Upper lobe of left lung (tissue), 6 donors: ENCODE measurements around the gene ADRB2. TPM values are rescaled to one million over a fixed set of nuclear protein-coding genes. Genes with fewer than 3 reads are reported as not detected.
A peak's percentile ranks its signal among the peaks of the same experiment; 100 is the strongest.

ENCODE experiments used
- ATAC-seq, 2 donors: fragments of 200-7000 bp; cut with Tn5 transposase; one replicate each; pipeline ENCODE4 v1.9.1; 2022; ENCODE audit warnings: mild to moderate bottlenecking in 2 of 2, moderate library complexity in 2 of 2; ENCODE audit not compliant: low FRiP score in 2 of 2
- DNase-seq, 2 donors: peaks; one replicate each; pipeline ENCODE4 v3.0.0-alpha.2; 2019 to 2020
- H3K27ac ChIP-seq, 4 donors: fragments of 200-600 bp; sonication (generic); one replicate each; pipeline ENCODE4 v1.5.1; 2016 to 2019
- H3K27me3 ChIP-seq, 4 donors: fragments of 200-600 bp; sonication (generic); one replicate each; pipeline ENCODE4 v1.5.1; 2017 to 2019
- H3K36me3 ChIP-seq, 4 donors: fragments of 200-600 bp; sonication (generic); one replicate each; pipeline ENCODE4 v1.5.1; 2016 to 2019
- H3K4me1 ChIP-seq, 4 donors: fragments of 200-600 bp; sonication (generic); one replicate each; pipeline ENCODE4 v1.5.1; 2018 to 2019
- H3K4me3 ChIP-seq, 4 donors: fragments of 200-600 bp; sonication (generic); one replicate each; pipeline ENCODE4 v1.5.1; 2017 to 2019; ENCODE audit warnings: mild to moderate bottlenecking in 2 of 4, moderate library complexity in 1 of 4
- H3K9me3 ChIP-seq, 4 donors: fragments of 200-600 bp; sonication (generic); one replicate each; pipeline ENCODE4 v1.5.1; 2018 to 2019
- EP300 ChIP-seq, 4 donors: sonication (generic); formaldehyde crosslinking; IDR thresholded peaks; one replicate each; pipeline ENCODE4 v1.5.1; 2017; ENCODE audit warnings: antibody characterized with exemption in 4 of 4, control low read depth in 2 of 4
- POLR2A ChIP-seq, 4 donors: fragments of 450-650 bp; IDR thresholded peaks; one replicate each; pipeline ENCODE4 v1.5.1; 2016 to 2017; ENCODE audit warnings: antibody characterized with exemption in 4 of 4, mild to moderate bottlenecking in 2 of 4
- POLR2AphosphoS5 ChIP-seq, 2 donors: sonication (generic); formaldehyde crosslinking; IDR thresholded peaks; one replicate each; pipeline ENCODE4 v1.5.1; 2017; ENCODE audit warnings: antibody characterized with exemption in 2 of 2
- WGBS, 2 donors: methylation state at CpG; one replicate each; pipeline ENCODE4 v1.1.5; 2017 to 2018; 5-methylcytosine and 5-hydroxymethylcytosine counted together
- total RNA-seq, 6 donors: library from RNA; depleted of rRNA in 4 of 6; stranded (reverse); fragments of >200 nt in 4 of 6; gene quantifications; one replicate each; pipeline versions ENCODE4 v1.1.0 to v1.2.1, GENCODE V29; 2016 to 2021
- TF ChIP-seq, protein P1 (sequence below), 6 experiments: fragments of 450-650 bp in 4 of 6; fragments of 200-600 bp in 2 of 6; sonication (generic) in 2 of 6; IDR thresholded peaks; one replicate each; pipeline ENCODE4 v1.5.1; 2016 to 2019; ENCODE audit warnings: antibody characterized with exemption in 6 of 6
- donor health status: DM: no; HTN: no; CAD: no; lungs with moderate emphysema.
- donor health status: DM: no; HTN: yes; CAD: no; lungs with severe emphysema.

ADRB2 gene
- total RNA-seq, 6 donors from 2014 or later, result 22.4 to 77.4 (median 34.2) TPM

DNA sequence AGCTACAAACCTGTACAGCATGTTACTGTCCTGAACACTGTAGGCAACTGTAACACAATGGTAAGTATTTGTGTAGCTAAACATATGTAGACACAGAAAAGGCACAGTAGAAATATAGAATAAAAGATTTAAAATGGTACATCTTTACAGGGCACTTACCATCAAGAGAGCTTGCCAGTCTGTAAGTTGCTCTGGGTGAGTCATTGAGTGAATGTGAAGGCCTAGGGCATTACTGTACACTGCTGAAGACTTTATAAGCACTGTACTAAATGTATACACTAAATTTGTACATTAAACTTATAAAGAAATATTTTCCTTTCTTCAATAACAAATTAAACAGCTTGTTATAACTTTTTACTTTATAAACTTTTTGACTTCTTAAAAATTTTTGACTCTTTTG, 20.5 kb downstream of the ADRB2 start:
- Histone ChIP-seq H3K4me3 (no peak overlapping the region), H3K36me3 (no peaks in the 10 kb centered on the region), H3K27me3 (no peaks in the 10 kb centered on the region), H3K4me1 (peaks cover 10 to 40% (median 15%) of the 10 kb centered on the region in 4 donors), H3K9me3 (no peaks in the 10 kb centered on the region), H3K27ac (no peak overlapping the region)
- ATAC-seq (no peak), DNase-seq (no peak)
- no peak for TF ChIP-seq POLR2A (IDR thresholded peaks at IDR 0.05)

DNA sequence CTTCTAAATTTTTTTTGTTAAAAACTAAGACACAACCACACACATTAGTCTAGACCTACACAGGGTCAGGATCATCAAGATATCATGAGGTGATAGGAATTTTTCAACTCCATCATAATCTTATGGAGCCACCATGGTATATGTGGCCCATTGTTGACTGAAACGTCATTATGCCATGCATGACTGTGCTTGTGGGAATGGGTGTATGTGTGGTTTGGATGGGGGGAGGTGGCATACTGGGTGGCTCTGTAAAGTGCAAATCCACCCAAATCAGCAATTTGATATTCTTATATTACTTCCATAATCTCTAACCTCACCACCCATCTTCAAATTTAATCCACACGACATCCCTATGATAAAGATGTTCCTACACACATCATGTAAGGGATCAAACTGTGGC, 21.0 kb downstream of the ADRB2 start:
- 88 to 89% methylated on average over 2 of the region's 2 CpGs for WGBS, 2 donors
- H3K27ac ChIP-seq, result no peak overlapping the region
- H3K4me3 ChIP-seq, result no peak overlapping the region
- H3K4me1 ChIP-seq, result peaks cover 7 to 35% (median 15%) of the 10 kb centered on the region in 4 donors
- H3K9me3 ChIP-seq, result no peaks in the 10 kb centered on the region
- TF ChIP-seq EP300 (IDR thresholded peaks at IDR 0.05) (no peak), POLR2AphosphoS5 (IDR thresholded peaks at IDR 0.05) (no peak), POLR2A (IDR thresholded peaks at IDR 0.05) (no peak)
- TF ChIP-seq, protein P1, sequence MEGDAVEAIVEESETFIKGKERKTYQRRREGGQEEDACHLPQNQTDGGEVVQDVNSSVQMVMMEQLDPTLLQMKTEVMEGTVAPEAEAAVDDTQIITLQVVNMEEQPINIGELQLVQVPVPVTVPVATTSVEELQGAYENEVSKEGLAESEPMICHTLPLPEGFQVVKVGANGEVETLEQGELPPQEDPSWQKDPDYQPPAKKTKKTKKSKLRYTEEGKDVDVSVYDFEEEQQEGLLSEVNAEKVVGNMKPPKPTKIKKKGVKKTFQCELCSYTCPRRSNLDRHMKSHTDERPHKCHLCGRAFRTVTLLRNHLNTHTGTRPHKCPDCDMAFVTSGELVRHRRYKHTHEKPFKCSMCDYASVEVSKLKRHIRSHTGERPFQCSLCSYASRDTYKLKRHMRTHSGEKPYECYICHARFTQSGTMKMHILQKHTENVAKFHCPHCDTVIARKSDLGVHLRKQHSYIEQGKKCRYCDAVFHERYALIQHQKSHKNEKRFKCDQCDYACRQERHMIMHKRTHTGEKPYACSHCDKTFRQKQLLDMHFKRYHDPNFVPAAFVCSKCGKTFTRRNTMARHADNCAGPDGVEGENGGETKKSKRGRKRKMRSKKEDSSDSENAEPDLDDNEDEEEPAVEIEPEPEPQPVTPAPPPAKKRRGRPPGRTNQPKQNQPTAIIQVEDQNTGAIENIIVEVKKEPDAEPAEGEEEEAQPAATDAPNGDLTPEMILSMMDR (IDR thresholded peaks at IDR 0.05), result no peak
- DNase-seq, result no peak
- no peaks in the 10 kb centered on the region for H3K36me3 ChIP-seq
- ATAC-seq, result no peak
- H3K27me3 ChIP-seq, result no peaks in the 10 kb centered on the region

DNA sequence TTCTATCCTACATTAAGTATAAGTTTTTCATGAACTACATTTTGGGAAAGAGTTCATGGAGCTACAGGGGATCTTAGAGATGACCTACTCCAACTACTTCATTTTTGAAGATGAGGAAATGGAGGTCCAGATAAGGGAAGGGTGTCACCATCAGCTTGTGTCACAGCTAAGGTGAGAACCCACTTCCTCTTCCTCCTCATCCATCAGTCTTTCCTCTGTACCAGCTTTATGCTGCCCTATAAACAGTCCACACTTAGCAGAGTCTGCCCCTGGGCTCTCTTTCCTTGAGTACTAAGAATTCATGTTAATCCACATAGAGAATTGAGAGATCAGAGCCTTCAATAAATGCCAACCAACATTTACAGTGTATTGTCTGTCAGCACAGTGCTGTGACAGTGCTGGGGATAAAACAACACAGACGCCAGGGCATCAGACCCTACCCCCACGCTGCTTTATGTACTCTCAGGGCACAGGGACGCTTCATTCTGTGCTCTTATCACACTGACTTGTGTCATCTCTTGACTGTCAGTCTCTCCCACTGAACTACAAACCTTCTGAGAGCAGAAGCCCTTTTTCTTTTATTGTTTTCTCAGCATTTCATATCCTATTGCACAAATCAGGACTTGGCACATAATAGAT, 22.1 kb downstream of the ADRB2 start:
- TF ChIP-seq POLR2A (IDR thresholded peaks at IDR 0.05) (no peak), EP300 (IDR thresholded peaks at IDR 0.05) (no peak), POLR2AphosphoS5 (IDR thresholded peaks at IDR 0.05) (no peak)
- TF ChIP-seq, protein P1 (IDR thresholded peaks at IDR 0.05), result no peak
- ATAC-seq (peak; percentile 26 to 34), DNase-seq (no peak)
- no peaks in the 10 kb centered on the region for H3K27me3 ChIP-seq
- peak overlapping the region; percentile 9 to 52 (median 16) for H3K27ac ChIP-seq
- 78 to 87% methylated on average over 3 of the region's 3 CpGs for WGBS, 2 donors
- H3K36me3 ChIP-seq, result no peaks in the 10 kb centered on the region
- H3K9me3 ChIP-seq, result no peaks in the 10 kb centered on the region
- no peak overlapping the region for H3K4me3 ChIP-seq
- peaks cover 6 to 24% (median 13%) of the 10 kb centered on the region in 4 donors for H3K4me1 ChIP-seq

DNA sequence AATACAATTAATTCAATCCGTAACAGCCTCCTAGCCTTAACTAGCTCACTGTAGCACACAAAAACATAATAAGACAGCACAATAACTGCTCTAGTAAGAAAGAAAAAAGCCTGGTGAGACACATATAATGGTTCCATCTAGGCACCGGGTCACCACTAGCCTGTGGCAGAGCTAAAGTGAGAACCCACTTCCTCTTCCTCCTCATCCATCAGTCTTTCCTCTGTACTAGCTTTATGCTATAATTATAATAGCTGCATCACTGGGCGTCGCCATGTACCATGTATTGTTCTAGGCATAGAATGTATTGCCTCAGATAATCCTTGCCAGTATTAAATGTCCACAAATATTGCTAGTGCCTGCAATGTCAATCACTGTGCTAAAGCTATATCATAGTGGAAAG, 23.1 kb downstream of the ADRB2 start:
- peak overlapping the region in 2 of 4 donors; percentile 46 to 52 for H3K27ac ChIP-seq
- H3K4me3 ChIP-seq, result no peak overlapping the region
- no peaks in the 10 kb centered on the region for H3K27me3 ChIP-seq
- H3K36me3 ChIP-seq, result no peaks in the 10 kb centered on the region
- TF ChIP-seq POLR2AphosphoS5 (IDR thresholded peaks at IDR 0.05), result no peak
- TF ChIP-seq EP300 (IDR thresholded peaks at IDR 0.05), result no peak
- no peak for TF ChIP-seq POLR2A (IDR thresholded peaks at IDR 0.05)
- TF ChIP-seq, protein P1 (IDR thresholded peaks at IDR 0.05), result no peak
- H3K4me1 ChIP-seq, result peaks cover 6 to 20% (median 13%) of the 10 kb centered on the region in 4 donors
- WGBS, 2 donors, result 66 to 74% methylated on average over 4 of the region's 4 CpGs
- H3K9me3 ChIP-seq, result no peaks in the 10 kb centered on the region
- DNase-seq, result peak in 1 of 2 donors; percentile 38
- ATAC-seq, result peak; percentile 37 to 60

DNA sequence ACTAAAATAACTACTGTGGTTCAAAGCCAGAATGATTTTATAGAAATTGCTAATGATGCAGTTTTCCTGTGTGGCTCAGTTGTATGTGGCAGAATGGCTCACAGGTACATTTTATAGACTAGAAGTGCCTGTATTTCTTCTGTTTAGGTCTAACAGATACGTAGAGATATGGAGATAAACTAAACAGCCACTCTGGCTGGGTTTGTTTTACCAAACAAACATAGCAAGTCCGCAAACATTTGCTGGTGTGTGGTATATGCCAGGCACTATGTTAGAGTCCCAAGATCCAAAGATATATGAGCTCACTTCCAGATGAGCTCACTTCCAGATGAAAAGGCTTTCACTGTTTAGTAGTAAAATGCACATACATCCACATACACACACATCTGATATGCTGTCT, 24.4 kb downstream of the ADRB2 start:
- DNase-seq (no peak), ATAC-seq (no peak)
- no peaks in the 10 kb centered on the region for H3K9me3 ChIP-seq
- H3K27me3 ChIP-seq, result no peaks in the 10 kb centered on the region
- H3K27ac ChIP-seq, result peak overlapping the region in 1 of 4 donors; percentile 4
- 64 to 72% methylated on average over 2 of the region's 2 CpGs for WGBS, 2 donors
- peaks cover 5 to 23% (median 15%) of the 10 kb centered on the region in 4 donors for H3K4me1 ChIP-seq
- no peak overlapping the region for H3K4me3 ChIP-seq
- TF ChIP-seq, protein P1 (IDR thresholded peaks at IDR 0.05), result no peak
- TF ChIP-seq EP300 (IDR thresholded peaks at IDR 0.05), result no peak
- no peak for TF ChIP-seq POLR2AphosphoS5 (IDR thresholded peaks at IDR 0.05)
- no peak for TF ChIP-seq POLR2A (IDR thresholded peaks at IDR 0.05)
- H3K36me3 ChIP-seq, result no peaks in the 10 kb centered on the region
